Fibroblast of skin of left quadriceps (primary cell): ENCODE results near the gene MAP3K6.
"Not testable (repeated sequence)": the region's sequence is repeated elsewhere in the genome, so short reads cannot be mapped to it uniquely, and the experiment has no call there.

ENCODE experiments used
- DNase-seq, 2 experiments: peaks; one replicate each; pipeline ENCODE4 v3.0.0-alpha.2; 2013; ENCODE audit warnings: low read depth in 2 of 2

Gene MAP3K6

GRCh38 chr1:27366411-27367159 is at the start of gene MAP3K6:
Gene MAP3K6, minus strand, starts transcription at chr1:27366961. Its CDS starts 364 bp downstream, at chr1:27366597.
- peak; percentile 36 to 37 for DNase-seq

GRCh38 chr1:27414091-27414490 is 47.3 kb upstream of the MAP3K6 start:
- no peak for DNase-seq

- no peak for DNase-seq
Observed at GRCh38 chr1:27413004-27413403, 46.2 kb upstream of the MAP3K6 start.

- no peak for DNase-seq
Observed at GRCh38 chr1:27412502-27412901, 45.7 kb upstream of the MAP3K6 start.

DNA sequence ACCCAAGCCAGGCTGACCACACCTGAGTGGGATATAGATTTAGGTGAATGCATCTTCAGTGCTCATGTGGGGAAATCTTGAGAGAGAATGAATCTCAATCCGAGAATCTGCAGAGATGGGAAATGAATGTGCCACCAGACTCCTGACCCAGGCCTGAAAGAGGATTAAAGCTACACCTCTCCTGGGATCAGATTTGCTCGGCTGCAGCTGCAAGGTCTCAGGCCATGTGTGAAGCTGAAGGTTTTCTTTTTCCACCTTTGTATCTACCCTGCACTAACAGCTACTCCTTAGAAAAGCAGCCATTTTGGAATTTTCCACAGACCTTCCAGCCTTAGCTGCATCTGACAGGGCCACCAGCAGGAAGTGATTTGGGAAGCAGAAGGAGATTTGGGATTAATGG is 43.9 kb upstream of the MAP3K6 start:
- DNase-seq: no peak

GRCh38 chr1:27409669-27410068 is 42.9 kb upstream of the MAP3K6 start:
- DNase-seq: no peak

GRCh38 chr1:27408151-27408550 is 41.4 kb upstream of the MAP3K6 start:
- no peak for DNase-seq

DNA sequence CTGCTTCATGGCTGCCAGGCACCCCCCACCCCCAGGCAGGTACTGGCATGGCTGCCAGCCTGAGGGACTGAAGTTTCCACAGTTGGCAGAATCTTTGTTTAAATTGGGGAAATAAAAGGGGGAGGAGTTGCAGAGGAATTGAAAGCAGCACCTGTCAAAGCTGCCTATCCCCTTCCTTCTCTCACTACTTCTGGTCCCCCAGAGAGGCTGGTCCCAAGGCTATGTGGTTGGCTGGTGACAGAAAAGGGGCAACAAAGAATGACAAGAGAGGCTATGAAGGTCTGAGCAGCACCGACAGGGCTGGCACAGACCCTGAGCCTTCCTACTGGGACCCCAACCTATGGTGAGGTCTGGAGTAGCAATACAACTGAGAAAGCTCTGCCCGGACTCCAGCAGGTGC is 40.0 kb upstream of the MAP3K6 start:
- DNase-seq: not testable (repeated sequence)

GRCh38 chr1:27406362-27406680 is 39.6 kb upstream of the MAP3K6 start:
- DNase-seq: no peak

GRCh38 chr1:27405598-27406361 is 39.0 kb upstream of the MAP3K6 start:
- not testable (repeated sequence) for DNase-seq

GRCh38 chr1:27405074-27405473 is 38.3 kb upstream of the MAP3K6 start:
- peak; percentile 63 to 64 for DNase-seq

- no peak for DNase-seq
Observed at GRCh38 chr1:27403931-27404330, 37.2 kb upstream of the MAP3K6 start.

DNA sequence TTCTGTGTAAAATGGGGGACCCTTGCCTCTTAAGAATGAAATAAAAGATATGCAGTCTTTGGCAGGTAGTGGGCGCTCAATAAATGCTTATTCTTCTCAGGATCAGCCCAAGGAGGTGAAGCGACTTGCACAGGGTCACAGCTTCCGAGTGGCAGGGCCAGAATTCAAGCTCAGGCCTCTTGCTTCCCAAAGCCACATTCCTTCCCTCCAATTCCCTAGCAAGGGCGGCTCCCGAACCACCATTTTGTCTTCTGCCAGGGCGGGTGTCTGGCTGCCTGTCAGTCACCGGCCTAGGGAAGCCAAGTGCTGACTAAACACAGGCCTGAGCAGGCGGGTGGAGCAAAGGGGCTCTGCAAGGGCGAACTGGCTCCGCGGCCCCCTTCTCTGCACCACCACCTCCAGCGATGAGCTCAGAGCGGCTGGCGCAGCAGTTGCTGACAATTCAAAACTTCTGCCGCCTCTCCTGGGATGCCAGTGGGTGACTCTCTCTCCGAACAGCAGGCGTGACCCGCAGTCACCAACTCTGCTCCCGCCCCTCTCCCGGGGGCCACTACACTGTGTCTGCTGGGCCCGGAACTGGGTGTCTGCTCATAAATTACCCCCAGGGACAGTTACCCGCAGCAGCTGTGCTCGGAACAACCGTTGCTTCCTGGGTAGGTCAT is 36.4 kb upstream of the MAP3K6 start:
- no peak for DNase-seq

DNA sequence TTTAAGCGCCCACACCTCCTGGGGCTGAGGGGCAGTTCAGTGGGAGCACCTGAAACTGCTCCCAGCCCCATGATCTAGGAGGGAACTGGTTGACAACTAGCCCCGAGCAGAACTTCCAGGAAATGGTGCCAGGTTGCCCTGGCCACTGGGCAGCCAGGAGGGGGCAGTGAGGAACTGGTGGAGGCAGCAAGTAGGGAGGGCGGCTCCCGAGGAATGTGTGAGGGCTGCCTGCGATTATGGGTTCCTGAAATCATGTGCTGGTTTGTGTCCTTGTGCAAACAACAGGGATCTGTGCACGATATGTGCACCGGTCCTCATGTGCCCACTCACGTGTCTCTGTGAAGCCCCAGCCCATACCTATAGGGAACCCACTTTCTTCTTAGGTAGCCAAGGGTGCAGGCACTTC is 35.6 kb upstream of the MAP3K6 start:
- DNase-seq: no peak

GRCh38 chr1:27400963-27401341 is 34.2 kb upstream of the MAP3K6 start:
- DNase-seq: no peak

- DNase-seq: no peak
Observed at GRCh38 chr1:27400082-27400962, 33.6 kb upstream of the MAP3K6 start.

DNA sequence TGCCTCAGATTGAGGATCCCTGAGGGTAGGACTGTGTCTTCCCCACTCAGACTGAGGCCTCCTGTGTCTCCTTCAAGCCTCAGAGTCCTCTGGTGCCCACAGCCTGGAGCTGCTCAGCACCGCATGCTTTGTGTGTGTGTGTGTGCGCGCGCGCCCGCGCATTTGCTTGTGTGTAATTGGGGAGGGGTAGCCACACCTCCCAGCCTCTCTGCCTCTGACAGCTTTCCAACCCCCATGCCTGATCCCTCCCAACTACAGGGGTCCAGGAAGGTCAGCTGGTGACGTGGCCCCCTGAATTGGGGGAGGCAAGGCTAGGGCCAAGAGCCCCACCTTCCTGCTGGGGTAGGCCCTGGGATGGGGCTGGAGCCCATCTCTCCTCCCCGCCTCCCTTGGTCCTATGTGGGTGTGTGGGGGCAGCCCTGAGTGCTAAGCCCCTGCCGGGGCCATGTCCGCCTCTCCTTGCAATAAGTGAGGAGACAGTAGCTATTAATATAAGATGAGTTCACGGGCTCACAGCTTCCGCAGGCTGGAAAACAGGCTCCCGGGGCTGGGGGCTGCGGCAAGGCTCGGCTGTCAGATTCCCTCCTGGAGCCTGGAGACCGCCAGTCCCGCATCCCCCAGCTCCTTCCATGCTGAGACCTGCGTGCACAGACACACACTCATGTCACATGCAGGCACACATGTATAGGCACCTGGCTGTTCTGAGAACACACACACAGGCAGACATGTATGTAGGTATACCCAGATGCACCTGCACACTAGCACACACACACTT is 32.7 kb upstream of the MAP3K6 start:
- no peak for DNase-seq

DNA sequence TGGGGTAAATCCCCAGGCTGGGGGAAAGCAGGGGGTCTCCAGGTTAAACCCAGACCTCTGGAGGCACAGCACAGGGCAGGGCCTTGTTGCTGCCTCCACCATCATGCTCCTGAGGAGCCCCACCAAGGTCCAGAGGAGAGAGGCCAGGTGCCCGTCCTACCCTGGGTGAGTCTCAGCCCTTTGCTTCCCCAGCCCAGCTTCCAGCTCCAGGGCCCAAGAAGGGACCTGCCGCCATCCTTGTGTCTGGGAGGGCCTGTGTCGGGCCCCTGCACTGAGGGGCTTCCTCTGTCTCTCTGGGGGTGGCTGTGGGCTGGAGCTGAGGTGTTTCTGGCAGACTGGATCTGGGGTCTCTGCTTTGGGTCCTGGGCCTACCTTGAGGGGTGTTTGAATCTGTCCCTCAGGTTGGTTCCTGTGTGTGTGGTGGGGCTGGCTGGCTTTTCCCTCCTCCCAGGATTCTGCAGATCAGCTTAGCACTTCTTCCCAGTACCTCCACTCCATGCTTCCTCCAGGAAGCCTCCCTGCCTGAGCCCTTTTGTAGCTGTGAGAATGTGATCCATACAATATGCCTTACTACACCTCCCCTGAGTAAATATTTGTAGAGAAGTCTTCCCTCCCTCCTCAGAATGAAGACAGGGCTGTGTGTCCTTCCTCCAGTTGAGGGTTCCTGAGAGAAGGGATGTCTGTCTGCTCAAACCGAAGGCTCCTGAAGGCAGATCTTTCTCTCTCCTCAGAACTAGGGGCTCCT is 31.8 kb upstream of the MAP3K6 start:
- DNase-seq: no peak

DNA sequence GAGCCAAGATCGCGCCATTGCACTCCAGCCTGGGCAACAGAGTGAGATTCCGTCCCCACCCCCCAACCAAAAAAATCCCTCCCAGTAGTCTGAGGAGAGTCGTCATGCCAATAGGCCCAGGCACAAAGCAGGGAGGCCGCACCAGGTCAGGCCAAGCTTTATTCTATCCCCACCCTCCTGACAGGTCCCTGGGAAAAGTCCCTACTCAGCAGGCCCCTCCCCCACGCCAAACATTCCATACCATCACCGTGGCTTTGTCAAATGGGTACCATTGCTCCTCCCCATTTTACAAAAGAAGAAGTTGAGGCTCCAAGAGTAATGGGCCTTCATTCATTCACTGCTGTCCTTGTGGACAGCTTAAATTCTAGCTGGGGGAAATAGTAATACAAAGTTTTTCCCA is 31.0 kb upstream of the MAP3K6 start:
- no peak for DNase-seq

DNA sequence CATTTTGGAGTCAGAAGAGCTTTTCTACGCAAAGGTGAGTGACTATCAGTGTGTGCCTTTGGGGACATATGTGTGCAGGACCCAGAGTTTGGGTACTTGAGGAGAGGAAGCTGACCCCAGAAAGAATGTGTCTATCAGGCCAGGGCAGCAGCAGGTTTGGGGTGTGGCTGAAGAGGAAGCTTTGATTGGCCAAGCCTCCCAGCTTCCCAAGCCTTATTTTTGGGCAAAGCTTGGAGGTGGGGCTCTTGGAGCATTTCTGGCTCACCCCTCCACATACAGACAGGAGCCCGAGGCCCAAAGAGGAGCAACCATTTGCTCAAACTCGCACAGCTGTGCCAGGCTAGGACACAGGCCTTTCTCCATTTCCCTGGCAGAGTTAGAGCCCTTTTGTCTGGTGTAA is 30.3 kb upstream of the MAP3K6 start:
- no peak for DNase-seq
